Tibial nerve (tissue), 4 donors: ENCODE results near the gene SRSF2. TPM values are rescaled to one million over a fixed set of nuclear protein-coding genes. Genes with fewer than 3 reads are reported as not detected.

ENCODE experiments used
- DNase-seq, 2 donors: peaks; one replicate each; pipeline ENCODE4 v3.0.0-alpha.2; 2019; ENCODE audit warnings: low spot score in 2 of 2
- H3K27ac ChIP-seq, 4 donors: fragments of 200-600 bp; sonication (generic) in 3 of 4; one replicate each; pipeline ENCODE4 v1.5.1; 2017 to 2019; ENCODE audit warnings: mild to moderate bottlenecking in 1 of 4
- H3K27me3 ChIP-seq, 2 donors: fragments of 200-600 bp; sonication (generic) in 1 of 2; one replicate each; pipeline versions ENCODE4 v1.5.1 to v1.6.0; 2017 to 2019
- H3K36me3 ChIP-seq, 3 donors: fragments of 200-600 bp; sonication (generic); one replicate each; pipeline ENCODE4 v1.5.1; 2018 to 2019
- H3K4me1 ChIP-seq, 4 donors: fragments of 200-600 bp; sonication (generic) in 3 of 4; one replicate each; pipeline ENCODE4 v1.5.1; 2017 to 2019
- H3K4me3 ChIP-seq, 4 donors: fragments of 200-600 bp; sonication (generic) in 3 of 4; one replicate each; pipeline ENCODE4 v1.5.1; 2017 to 2019; ENCODE audit warnings: mild to moderate bottlenecking in 1 of 4, moderate library complexity in 1 of 4
- H3K9me3 ChIP-seq, 4 donors: fragments of 200-600 bp; sonication (generic) in 3 of 4; one replicate each; pipeline ENCODE4 v1.5.1; 2017 to 2019
- EP300 ChIP-seq, 2 donors: sonication (generic); formaldehyde crosslinking; IDR thresholded peaks; one replicate each; pipeline ENCODE4 v1.6.1; 2017; ENCODE audit warnings: antibody characterized with exemption in 2 of 2, mild to moderate bottlenecking in 1 of 2
- POLR2A ChIP-seq, 2 donors: fragments of 450-650 bp; IDR thresholded peaks; one replicate each; pipeline ENCODE4 v1.6.1; 2017; ENCODE audit warnings: antibody characterized with exemption in 2 of 2, mild to moderate bottlenecking in 2 of 2, moderate library complexity in 2 of 2
- WGBS, 2 donors: methylation state at CpG; one replicate each; pipeline ENCODE4 v1.1.5; 2018; 5-methylcytosine and 5-hydroxymethylcytosine counted together
- total RNA-seq, 4 donors: library from RNA; depleted of rRNA; stranded (reverse); fragments of >200 nt; gene quantifications; one replicate each; pipeline ENCODE4 v1.1.0, GENCODE V29; 2016
- TF ChIP-seq, protein P1 (sequence below), 5 experiments: fragments of 200-600 bp in 3 of 5; fragments of 450-650 bp in 2 of 5; sonication (generic) in 3 of 5; IDR thresholded peaks; one replicate each; pipeline ENCODE4 v1.5.1; 2016 to 2019; ENCODE audit warnings: antibody characterized with exemption in 5 of 5, mild to moderate bottlenecking in 3 of 5, moderate library complexity in 2 of 5

SRSF2 gene
- total RNA-seq, 4 donors from 2014 or later: 196 to 452 (median 271) TPM

DNA sequence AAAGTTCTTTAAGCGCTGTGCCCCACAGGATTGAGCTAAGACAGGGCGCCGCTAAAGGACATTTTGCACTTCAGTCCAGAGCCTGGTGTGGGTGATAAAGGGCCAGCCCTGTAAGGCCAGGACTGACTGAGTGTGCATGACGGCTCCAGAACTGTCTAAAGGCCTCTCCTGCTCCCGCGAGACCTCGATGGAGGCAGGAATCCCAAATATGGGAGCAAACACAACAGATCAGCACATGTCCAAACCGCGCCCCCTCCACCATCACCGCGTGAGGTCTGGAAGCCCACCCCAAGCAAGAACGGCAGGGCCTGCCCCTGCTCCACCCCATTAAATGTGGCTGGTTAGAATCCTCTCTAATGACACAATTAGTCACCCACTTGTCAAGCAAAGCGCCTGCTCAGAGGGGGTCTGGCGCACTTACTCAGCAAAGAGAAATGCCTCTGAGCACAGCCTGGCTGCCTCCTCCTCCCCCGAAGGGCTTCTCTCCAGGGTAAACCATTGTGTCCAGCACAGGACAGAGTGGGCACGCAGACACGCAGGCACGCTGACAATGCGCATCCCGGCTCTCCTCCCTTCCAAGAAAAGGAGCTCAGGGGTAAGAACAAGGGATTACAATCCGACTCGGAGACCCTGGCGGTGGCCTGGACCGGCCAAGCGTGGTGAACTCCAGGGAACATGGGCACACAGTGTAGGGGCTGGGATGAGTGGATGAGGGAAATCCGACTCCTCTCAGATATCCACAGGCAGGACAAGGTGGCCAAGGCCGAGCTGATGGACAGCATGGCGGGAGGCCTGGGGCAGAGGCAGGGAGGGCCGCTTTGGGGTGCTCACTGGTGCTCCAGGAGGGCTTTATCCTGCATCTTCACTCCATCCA is 27.8 kb downstream of the SRSF2 start:
- no peaks in the 10 kb centered on the region for H3K9me3 ChIP-seq
- no peaks in the 10 kb centered on the region for H3K27me3 ChIP-seq
- peaks cover 0 to 16% (median 0%) of the 10 kb centered on the region in 3 donors for H3K36me3 ChIP-seq
- H3K27ac ChIP-seq: peak overlapping the region; percentile 90 to 98 (median 95)
- TF ChIP-seq, protein P1, sequence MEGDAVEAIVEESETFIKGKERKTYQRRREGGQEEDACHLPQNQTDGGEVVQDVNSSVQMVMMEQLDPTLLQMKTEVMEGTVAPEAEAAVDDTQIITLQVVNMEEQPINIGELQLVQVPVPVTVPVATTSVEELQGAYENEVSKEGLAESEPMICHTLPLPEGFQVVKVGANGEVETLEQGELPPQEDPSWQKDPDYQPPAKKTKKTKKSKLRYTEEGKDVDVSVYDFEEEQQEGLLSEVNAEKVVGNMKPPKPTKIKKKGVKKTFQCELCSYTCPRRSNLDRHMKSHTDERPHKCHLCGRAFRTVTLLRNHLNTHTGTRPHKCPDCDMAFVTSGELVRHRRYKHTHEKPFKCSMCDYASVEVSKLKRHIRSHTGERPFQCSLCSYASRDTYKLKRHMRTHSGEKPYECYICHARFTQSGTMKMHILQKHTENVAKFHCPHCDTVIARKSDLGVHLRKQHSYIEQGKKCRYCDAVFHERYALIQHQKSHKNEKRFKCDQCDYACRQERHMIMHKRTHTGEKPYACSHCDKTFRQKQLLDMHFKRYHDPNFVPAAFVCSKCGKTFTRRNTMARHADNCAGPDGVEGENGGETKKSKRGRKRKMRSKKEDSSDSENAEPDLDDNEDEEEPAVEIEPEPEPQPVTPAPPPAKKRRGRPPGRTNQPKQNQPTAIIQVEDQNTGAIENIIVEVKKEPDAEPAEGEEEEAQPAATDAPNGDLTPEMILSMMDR (IDR thresholded peaks at IDR 0.05): peak in 1 of 5 experiments; percentile 16
- TF ChIP-seq EP300 (IDR thresholded peaks at IDR 0.05): peak in 1 of 2 donors; percentile 90
- TF ChIP-seq POLR2A (IDR thresholded peaks at IDR 0.05): peak; percentile 30 to 65
- H3K4me1 ChIP-seq: peaks cover 0 to 52% (median 24%) of the 10 kb centered on the region in 4 donors
- 26 to 33% methylated on average over 29 of the region's 29 CpGs for WGBS, 2 donors
- DNase-seq: peak; percentile 83 to 89
- H3K4me3 ChIP-seq: peak overlapping the region; percentile 55 to 91 (median 62)

DNA sequence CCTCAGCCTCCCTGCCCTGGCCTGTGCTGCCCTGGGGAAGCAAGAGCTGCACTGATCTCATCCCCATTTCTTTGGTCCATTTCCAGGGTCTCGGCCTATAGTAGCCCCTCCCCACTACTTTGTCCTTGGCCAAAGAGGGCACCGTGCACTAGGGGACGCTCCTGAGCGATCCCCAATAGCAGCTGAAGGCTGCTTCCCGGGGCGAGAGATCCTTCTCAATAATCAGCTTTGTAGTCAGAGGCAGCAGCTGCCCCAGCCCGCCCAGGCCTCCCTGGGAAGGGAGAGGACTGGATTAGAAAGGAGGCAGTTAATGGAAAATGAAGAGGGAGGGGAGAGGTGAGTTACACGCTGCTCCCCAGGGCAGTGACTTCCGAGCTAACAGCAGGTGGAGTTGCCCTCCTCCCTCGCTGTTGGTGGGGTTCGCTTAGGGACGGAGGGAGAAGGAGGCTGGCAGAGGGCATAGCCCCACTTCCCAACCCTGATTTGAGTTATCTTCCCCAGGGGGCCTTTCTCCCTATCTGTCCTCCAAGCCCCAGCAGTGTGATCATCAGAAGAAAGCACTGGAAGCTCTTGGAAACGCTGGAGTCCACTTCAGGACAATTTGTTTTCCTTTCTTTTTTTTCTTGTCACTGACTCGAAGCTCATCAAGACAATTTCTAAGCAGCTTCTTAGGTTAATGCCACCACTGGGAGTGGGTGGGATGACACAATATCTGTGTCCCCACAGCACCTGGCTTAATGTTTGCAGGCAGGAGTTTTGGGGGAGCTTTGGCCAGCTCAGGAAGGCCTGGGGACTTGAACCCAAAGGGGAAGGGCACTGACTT is 28.9 kb downstream of the SRSF2 start:
- peaks cover 0 to 5% (median 0%) of the 10 kb centered on the region in 3 donors for H3K36me3 ChIP-seq
- TF ChIP-seq POLR2A (IDR thresholded peaks at IDR 0.05): no peak
- TF ChIP-seq EP300 (IDR thresholded peaks at IDR 0.05): peak in 1 of 2 donors; percentile 27
- TF ChIP-seq, protein P1 (IDR thresholded peaks at IDR 0.05): peak; percentile 16 to 45 (median 40)
- peak overlapping the region; percentile 90 to 98 (median 95) for H3K27ac ChIP-seq
- H3K9me3 ChIP-seq: no peaks in the 10 kb centered on the region
- 13 to 22% methylated on average over 14 of the region's 14 CpGs for WGBS, 2 donors
- DNase-seq: no peak
- peak overlapping the region in 1 of 4 donors; percentile 91 for H3K4me3 ChIP-seq
- no peaks in the 10 kb centered on the region for H3K27me3 ChIP-seq
- H3K4me1 ChIP-seq: peaks cover 0 to 54% (median 24%) of the 10 kb centered on the region in 4 donors

DNA sequence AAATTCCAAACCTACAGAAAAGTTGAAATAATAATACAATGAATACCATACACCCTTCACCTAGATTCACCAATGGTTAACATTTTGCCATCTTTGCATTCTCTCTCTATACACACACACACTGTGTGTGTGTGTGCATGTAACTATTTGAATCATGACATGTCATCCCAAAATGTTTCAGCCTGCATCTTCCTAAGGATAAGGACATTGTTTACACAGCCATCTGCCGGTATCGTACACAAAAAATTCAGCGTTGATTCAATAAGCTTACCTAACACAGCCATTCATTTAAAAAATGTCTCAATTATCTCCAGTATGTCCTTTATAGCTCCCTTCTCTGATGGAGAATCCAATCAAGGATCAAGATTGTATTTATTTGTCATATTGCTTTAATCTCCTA is 30.3 kb downstream of the SRSF2 start:
- no peak overlapping the region for H3K4me3 ChIP-seq
- H3K4me1 ChIP-seq: peaks cover 0 to 60% (median 31%) of the 10 kb centered on the region in 4 donors
- peak overlapping the region in 2 of 4 donors; percentile 66 to 98 for H3K27ac ChIP-seq

DNA sequence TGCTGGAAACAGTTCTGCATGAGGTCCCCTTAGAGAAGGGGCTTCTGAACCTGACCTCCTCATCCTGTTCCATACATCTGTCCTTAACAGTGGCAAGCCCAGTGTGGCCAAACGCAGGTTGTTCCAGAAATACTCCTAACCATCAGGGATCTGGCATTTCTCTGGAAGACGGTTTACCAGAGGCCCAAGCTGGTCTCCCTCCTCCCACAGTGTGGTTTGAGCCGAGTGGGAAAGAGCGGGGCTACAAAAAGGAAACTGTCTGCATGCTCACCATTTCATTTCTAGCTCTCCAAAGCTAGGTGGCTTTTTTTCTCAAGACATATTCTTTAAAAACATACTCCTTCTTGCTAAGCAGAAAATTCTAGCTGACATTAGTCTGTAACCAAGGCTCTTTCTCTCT is 32.3 kb downstream of the SRSF2 start:
- no peak for DNase-seq
- no peak overlapping the region for H3K4me3 ChIP-seq
- no peaks in the 10 kb centered on the region for H3K36me3 ChIP-seq
- peaks cover 0 to 70% (median 41%) of the 10 kb centered on the region in 4 donors for H3K4me1 ChIP-seq
- no peaks in the 10 kb centered on the region for H3K27me3 ChIP-seq
- 60 to 62% methylated on average over 4 of the region's 4 CpGs for WGBS, 2 donors
- TF ChIP-seq, protein P1 (IDR thresholded peaks at IDR 0.05): no peak
- TF ChIP-seq EP300 (IDR thresholded peaks at IDR 0.05) (no peak), POLR2A (IDR thresholded peaks at IDR 0.05) (no peak)
- H3K9me3 ChIP-seq: no peaks in the 10 kb centered on the region
- H3K27ac ChIP-seq: peak overlapping the region in 1 of 4 donors; percentile 29

More for the DNA sequence above, 30.3 kb downstream of the SRSF2 start:
- TF ChIP-seq EP300 (IDR thresholded peaks at IDR 0.05) (no peak), POLR2A (IDR thresholded peaks at IDR 0.05) (no peak)
- TF ChIP-seq, protein P1 (IDR thresholded peaks at IDR 0.05): no peak
- Histone ChIP-seq H3K36me3 (no peaks in the 10 kb centered on the region), H3K27me3 (no peaks in the 10 kb centered on the region), H3K9me3 (no peaks in the 10 kb centered on the region)
- DNase-seq: no peak
- WGBS, 2 donors: 80 to 92% methylated on average over 3 of the region's 3 CpGs
